ENCODE measurements around the gene INTS2. TPM values are rescaled to one million over a fixed set of nuclear protein-coding genes. Genes with fewer than 3 reads are reported as not detected.
"Not testable (repeated sequence)": the region's sequence is repeated elsewhere in the genome, so short reads cannot be mapped to it uniquely, and the experiment has no call there.

The INTS2 gene
- total RNA-seq, 1 donor from 2014 or later: 29.5 TPM

GRCh38 chr17:61833536-61834193, 94.1 kb downstream of the INTS2 start:
- DNase-seq: no peak
- intact Hi-C loops (cut with micrococcal nuclease): no loop called here
- Mint-ChIP-seq H3K27ac (no peak overlapping the region), H3K4me3 (no peak overlapping the region), H3K9me3 (no peaks in the 10 kb centered on the region), H3K36me3 (ENCODE audit: low read depth) (peaks cover 11% of the 10 kb centered on the region), H3K4me1 (no peaks in the 10 kb centered on the region), H3K27me3 (no peaks in the 10 kb centered on the region)

GRCh38 chr17:61832463-61832862, 95.3 kb downstream of the INTS2 start:
- Mint-ChIP-seq H3K27ac (no peak overlapping the region), H3K9me3 (no peaks in the 10 kb centered on the region), H3K36me3 (ENCODE audit: low read depth) (peaks cover 21% of the 10 kb centered on the region), H3K4me1 (no peaks in the 10 kb centered on the region), H3K4me3 (no peak overlapping the region), H3K27me3 (no peaks in the 10 kb centered on the region)
- DNase-seq: no peak
- intact Hi-C loops (cut with micrococcal nuclease): no loop called here

- H3K36me3 Mint-ChIP-seq (ENCODE audit: low read depth): peaks cover 29% of the 10 kb centered on the region
These were observed 96.7 kb downstream of the INTS2 start for GRCh38 chr17:61831099-61831498.

GRCh38 chr17:61828694-61829093, 99.1 kb downstream of the INTS2 start:
- Mint-ChIP-seq H3K9me3 (peaks cover 3% of the 10 kb centered on the region), H3K36me3 (ENCODE audit: low read depth) (peaks cover 37% of the 10 kb centered on the region), H3K4me1 (no peaks in the 10 kb centered on the region), H3K27ac (no peak overlapping the region), H3K4me3 (no peak overlapping the region), H3K27me3 (no peaks in the 10 kb centered on the region)
- no peak for DNase-seq
- intact Hi-C loops (cut with micrococcal nuclease): no loop called here

More at GRCh38 chr17:61831099-61831498, 96.7 kb downstream of the INTS2 start:
- no peaks in the 10 kb centered on the region for H3K4me1 Mint-ChIP-seq
- no peak overlapping the region for H3K4me3 Mint-ChIP-seq
- no peak for DNase-seq
- intact Hi-C loops (cut with micrococcal nuclease): no loop called here
- no peaks in the 10 kb centered on the region for H3K27me3 Mint-ChIP-seq
- peaks cover 3% of the 10 kb centered on the region for H3K9me3 Mint-ChIP-seq
- H3K27ac Mint-ChIP-seq: no peak overlapping the region

GRCh38 chr17:61827649-61828395, 100.0 kb downstream of the INTS2 start:
- intact Hi-C loops (cut with micrococcal nuclease): no loop called here
- Mint-ChIP-seq H3K27me3 (no peaks in the 10 kb centered on the region), H3K4me1 (no peaks in the 10 kb centered on the region), H3K9me3 (peaks cover 3% of the 10 kb centered on the region), H3K36me3 (ENCODE audit: low read depth) (peaks cover 37% of the 10 kb centered on the region), H3K4me3 (no peak overlapping the region), H3K27ac (no peak overlapping the region)
- no peak for DNase-seq

GRCh38 chr17:61826866-61827265, 100.9 kb downstream of the INTS2 start:
- H3K4me1 Mint-ChIP-seq; DNase-seq; H3K4me3 Mint-ChIP-seq; H3K9me3 Mint-ChIP-seq; H3K27me3 Mint-ChIP-seq; H3K27ac Mint-ChIP-seq; intact Hi-C loops (cut with micrococcal nuclease): not testable (repeated sequence)
- H3K36me3 Mint-ChIP-seq (ENCODE audit: low read depth): peaks cover 42% of the 10 kb centered on the region

- H3K9me3 Mint-ChIP-seq; DNase-seq; H3K27ac Mint-ChIP-seq; H3K4me1 Mint-ChIP-seq; H3K27me3 Mint-ChIP-seq; intact Hi-C loops (cut with micrococcal nuclease); H3K4me3 Mint-ChIP-seq: not testable (repeated sequence)
- peaks cover 45% of the 10 kb centered on the region for H3K36me3 Mint-ChIP-seq (ENCODE audit: low read depth)
These were observed 101.6 kb downstream of the INTS2 start for GRCh38 chr17:61826198-61826597.

- Mint-ChIP-seq H3K36me3 (ENCODE audit: low read depth) (peaks cover 50% of the 10 kb centered on the region), H3K9me3 (peaks cover 3% of the 10 kb centered on the region), H3K27me3 (no peaks in the 10 kb centered on the region), H3K4me3 (no peak overlapping the region), H3K27ac (no peak overlapping the region), H3K4me1 (peaks cover 2% of the 10 kb centered on the region)
- intact Hi-C loops (cut with micrococcal nuclease): no loop called here
- DNase-seq: no peak
These were observed 102.2 kb downstream of the INTS2 start for GRCh38 chr17:61825448-61826137.

GRCh38 chr17:61822326-61823285, 105.2 kb downstream of the INTS2 start:
- peaks cover 7% of the 10 kb centered on the region for H3K4me1 Mint-ChIP-seq
- H3K4me3 Mint-ChIP-seq: no peak overlapping the region
- no peaks in the 10 kb centered on the region for H3K27me3 Mint-ChIP-seq
- no peak for DNase-seq
- peaks cover 7% of the 10 kb centered on the region for H3K9me3 Mint-ChIP-seq
- no peak overlapping the region for H3K27ac Mint-ChIP-seq
- intact Hi-C loops (cut with micrococcal nuclease): no loop called here
- H3K36me3 Mint-ChIP-seq (ENCODE audit: low read depth): peaks cover 52% of the 10 kb centered on the region

- peaks cover 47% of the 10 kb centered on the region for H3K36me3 Mint-ChIP-seq (ENCODE audit: low read depth)
These were observed 106.1 kb downstream of the INTS2 start for GRCh38 chr17:61821655-61822054.

GRCh38 chr17:61819265-61819664, 108.5 kb downstream of the INTS2 start:
- H3K27me3 Mint-ChIP-seq; H3K9me3 Mint-ChIP-seq; DNase-seq; H3K27ac Mint-ChIP-seq; intact Hi-C loops (cut with micrococcal nuclease); H3K4me3 Mint-ChIP-seq: not testable (repeated sequence)
- Mint-ChIP-seq H3K4me1 (peaks cover 12% of the 10 kb centered on the region), H3K36me3 (ENCODE audit: low read depth) (peaks cover 40% of the 10 kb centered on the region)

More at GRCh38 chr17:61821655-61822054, 106.1 kb downstream of the INTS2 start:
- peaks cover 8% of the 10 kb centered on the region for H3K4me1 Mint-ChIP-seq
- intact Hi-C loops (cut with micrococcal nuclease): no loop called here
- H3K27me3 Mint-ChIP-seq: no peaks in the 10 kb centered on the region
- no peak overlapping the region for H3K4me3 Mint-ChIP-seq
- no peak overlapping the region for H3K27ac Mint-ChIP-seq
- H3K9me3 Mint-ChIP-seq: peaks cover 4% of the 10 kb centered on the region
- DNase-seq: no peak

GRCh38 chr17:61818225-61818624, 109.6 kb downstream of the INTS2 start:
- no peak for DNase-seq
- no peak overlapping the region for H3K4me3 Mint-ChIP-seq
- intact Hi-C loops (cut with micrococcal nuclease): no loop called here
- no peak overlapping the region for H3K27ac Mint-ChIP-seq
- H3K9me3 Mint-ChIP-seq: peaks cover 4% of the 10 kb centered on the region
- no peaks in the 10 kb centered on the region for H3K27me3 Mint-ChIP-seq
- peaks cover 42% of the 10 kb centered on the region for H3K36me3 Mint-ChIP-seq (ENCODE audit: low read depth)
- H3K4me1 Mint-ChIP-seq: peaks cover 12% of the 10 kb centered on the region

GRCh38 chr17:61817452-61817851, 110.3 kb downstream of the INTS2 start:
- Mint-ChIP-seq H3K9me3 (peaks cover 4% of the 10 kb centered on the region), H3K36me3 (ENCODE audit: low read depth) (peaks cover 43% of the 10 kb centered on the region), H3K4me3 (no peak overlapping the region), H3K27me3 (no peaks in the 10 kb centered on the region), H3K4me1 (peaks cover 11% of the 10 kb centered on the region), H3K27ac (no peak overlapping the region)
- intact Hi-C loops (cut with micrococcal nuclease): no loop called here
- no peak for DNase-seq
